HFF-Myc (cell line): ENCODE results near the gene AP3S1.

Source experiments
- DNase-seq: peaks from one replicate; pipeline ENCODE4 v3.0.0-alpha.2; 2011; ENCODE audit warnings: low read depth; ENCODE audit errors: extremely low read depth
- H3K4me3 ChIP-seq: replicated peaks from 2 replicates; pipeline ENCODE4 v1.5.1; 2011; ENCODE audit warnings: low read depth, mild to moderate bottlenecking, control low read depth, low read length
- TF ChIP-seq, protein P1 (sequence below): IDR thresholded peaks from 2 replicates; pipeline ENCODE4 v1.5.1; 2012; ENCODE audit warnings: mild to moderate bottlenecking, low read depth, low read length, control low read depth; ENCODE audit errors: missing control alignments

Gene AP3S1

DNA sequence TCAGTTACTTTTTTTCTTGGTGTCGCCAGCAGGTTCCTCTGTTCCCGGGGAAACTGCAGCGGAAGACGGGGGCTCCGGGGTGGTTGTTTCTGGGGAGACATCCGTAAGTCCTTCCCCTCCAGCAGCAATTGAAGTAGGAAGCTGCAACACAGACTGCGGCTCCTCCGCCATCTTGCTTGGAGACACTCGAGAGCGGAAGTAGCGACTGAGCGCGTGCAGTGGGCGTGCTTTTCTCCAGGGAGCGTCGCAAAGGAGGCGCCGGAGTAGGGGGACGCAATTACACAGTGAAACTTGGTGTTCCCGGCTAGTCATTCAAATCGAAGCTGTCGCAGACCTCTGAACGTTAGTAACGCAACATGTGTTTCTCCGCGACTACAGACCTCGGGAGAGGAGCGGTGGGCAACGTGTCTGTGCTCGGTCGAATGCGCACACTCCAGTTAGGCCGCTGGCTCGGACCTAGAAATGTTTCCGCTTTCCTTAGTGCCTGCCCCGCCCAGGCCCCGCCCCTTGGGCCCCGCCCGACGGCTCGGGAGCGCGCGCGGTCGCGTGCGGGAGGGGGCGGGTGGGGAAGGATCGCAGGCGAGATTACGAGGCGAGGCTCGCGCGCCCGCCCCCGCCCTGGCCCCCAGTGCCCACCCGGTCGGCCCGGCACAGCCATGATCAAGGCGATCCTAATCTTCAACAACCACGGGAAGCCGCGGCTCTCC, at the start of gene AP3S1, which contains the start of gene ATG12:
Gene AP3S1, plus strand, starts transcription at position 554 of the 707 bp plus-strand sequence. Its CDS starts 103 bp downstream, at position 657.
Gene ATG12, minus strand, starts transcription at position 184 of the 707 bp plus-strand sequence. Its CDS starts 13 bp downstream, at position 171.
- H3K4me3 ChIP-seq = peak within 1 kb of the TSS; percentile 69
- TF ChIP-seq, protein P1, sequence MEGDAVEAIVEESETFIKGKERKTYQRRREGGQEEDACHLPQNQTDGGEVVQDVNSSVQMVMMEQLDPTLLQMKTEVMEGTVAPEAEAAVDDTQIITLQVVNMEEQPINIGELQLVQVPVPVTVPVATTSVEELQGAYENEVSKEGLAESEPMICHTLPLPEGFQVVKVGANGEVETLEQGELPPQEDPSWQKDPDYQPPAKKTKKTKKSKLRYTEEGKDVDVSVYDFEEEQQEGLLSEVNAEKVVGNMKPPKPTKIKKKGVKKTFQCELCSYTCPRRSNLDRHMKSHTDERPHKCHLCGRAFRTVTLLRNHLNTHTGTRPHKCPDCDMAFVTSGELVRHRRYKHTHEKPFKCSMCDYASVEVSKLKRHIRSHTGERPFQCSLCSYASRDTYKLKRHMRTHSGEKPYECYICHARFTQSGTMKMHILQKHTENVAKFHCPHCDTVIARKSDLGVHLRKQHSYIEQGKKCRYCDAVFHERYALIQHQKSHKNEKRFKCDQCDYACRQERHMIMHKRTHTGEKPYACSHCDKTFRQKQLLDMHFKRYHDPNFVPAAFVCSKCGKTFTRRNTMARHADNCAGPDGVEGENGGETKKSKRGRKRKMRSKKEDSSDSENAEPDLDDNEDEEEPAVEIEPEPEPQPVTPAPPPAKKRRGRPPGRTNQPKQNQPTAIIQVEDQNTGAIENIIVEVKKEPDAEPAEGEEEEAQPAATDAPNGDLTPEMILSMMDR = no peak
- peak; percentile 85 for DNase-seq

GRCh38 chr5:115795700-115796099, 46.0 kb upstream of the AP3S1 start:
- no peak for DNase-seq
- TF ChIP-seq, protein P1 = no peak
- no peak overlapping the region for H3K4me3 ChIP-seq

DNA sequence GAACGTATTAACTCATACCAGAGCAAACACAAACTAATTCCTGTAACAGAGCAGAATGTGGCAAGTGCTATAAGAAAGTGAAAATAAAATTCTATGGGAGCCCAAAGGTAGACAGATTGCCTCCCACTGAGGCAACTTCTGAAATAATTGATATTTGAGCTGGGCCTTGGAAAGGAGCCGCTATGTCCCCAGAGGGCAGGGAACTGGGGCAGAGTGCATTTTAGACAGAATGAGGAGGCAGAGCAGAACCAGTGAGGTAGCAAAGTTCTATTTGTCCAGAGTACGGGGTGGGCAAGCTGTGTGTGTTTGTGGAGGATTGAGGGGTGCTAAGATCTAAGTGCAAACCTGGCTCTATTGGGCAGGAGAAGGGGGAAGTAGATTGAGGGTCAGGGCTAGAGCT, 45.1 kb upstream of the AP3S1 start:
- H3K4me3 ChIP-seq = no peak overlapping the region
- TF ChIP-seq, protein P1 = no peak
- DNase-seq = no peak

DNA sequence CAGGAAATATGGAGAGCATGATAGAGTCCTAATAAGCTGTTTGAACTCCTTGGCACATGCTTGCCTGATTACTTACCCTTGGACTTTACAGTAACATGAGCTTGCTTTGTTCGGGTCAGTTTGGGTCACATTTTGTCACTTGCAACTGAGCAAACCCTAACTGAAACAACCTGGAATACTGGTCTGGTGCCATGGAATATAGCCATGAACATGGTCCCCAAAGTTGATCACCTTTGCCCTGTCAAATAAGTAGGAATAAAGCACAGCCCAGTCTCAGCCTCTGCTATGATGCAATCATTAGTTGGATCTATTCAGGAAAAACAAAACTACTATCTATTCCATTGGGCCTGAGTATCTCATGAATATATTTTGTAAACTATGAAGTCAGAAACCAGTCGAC, 43.5 kb upstream of the AP3S1 start:
- TF ChIP-seq, protein P1 = no peak
- DNase-seq = no peak
- no peak overlapping the region for H3K4me3 ChIP-seq

- no peak for DNase-seq
- no peak overlapping the region for H3K4me3 ChIP-seq
- TF ChIP-seq, protein P1 = no peak
Measured at GRCh38 chr5:115800108-115800507, 41.6 kb upstream of the AP3S1 start.

DNA sequence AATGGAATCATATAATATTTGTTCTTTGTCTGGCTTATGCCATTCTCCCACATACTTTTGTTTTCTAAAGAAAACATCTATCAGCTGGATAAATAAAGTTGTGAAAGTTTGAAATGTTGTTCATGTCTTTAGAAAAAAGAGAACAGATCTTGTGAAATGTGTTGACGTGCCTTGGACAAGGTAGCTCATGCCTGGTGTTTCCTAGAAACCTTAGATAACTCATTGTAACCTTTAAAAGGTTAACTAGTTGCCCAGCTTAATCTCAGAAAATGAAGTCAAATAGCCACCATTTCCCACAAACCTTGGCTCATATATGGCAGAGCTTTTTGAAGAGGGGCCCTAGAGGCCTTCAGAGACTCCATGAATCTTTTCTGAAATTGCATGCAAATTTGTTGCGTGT, 40.6 kb upstream of the AP3S1 start:
- H3K4me3 ChIP-seq = no peak overlapping the region
- TF ChIP-seq, protein P1 = no peak

More for the DNA sequence above, 40.6 kb upstream of the AP3S1 start:
- no peak for DNase-seq
